DMS 273 (cell line): ENCODE measurements around the gene BCL6B.
A peak's percentile ranks its signal among the peaks of the same experiment; 100 is the strongest.
"Not testable (repeated sequence)": the region's sequence is repeated elsewhere in the genome, so short reads cannot be mapped to it uniquely, and the experiment has no call there.

Experiments used
- DNase-seq: peaks from one replicate; lab custom pipeline; 2025; ENCODE audit not compliant: unreplicated experiment; lab: John Stamatoyannopoulos, UW

The BCL6B gene

GRCh38 chr17:7050583-7050982 lies 27.7 kb downstream of the BCL6B start:
- DNase-seq, result not testable (repeated sequence)

- no peak for DNase-seq
Measured at GRCh38 chr17:7056386-7056785, 33.5 kb downstream of the BCL6B start.

- no peak for DNase-seq
Measured at GRCh38 chr17:7058831-7059447, 36.1 kb downstream of the BCL6B start.

GRCh38 chr17:7060165-7060891 lies 37.5 kb downstream of the BCL6B start:
- DNase-seq, result no peak

- DNase-seq, result peak; percentile 53
Measured at GRCh38 chr17:7063518-7064094, 40.8 kb downstream of the BCL6B start.

GRCh38 chr17:7064261-7064660 lies 41.4 kb downstream of the BCL6B start:
- peak; percentile 74 for DNase-seq

GRCh38 chr17:7067198-7067597 lies 44.3 kb downstream of the BCL6B start:
- DNase-seq, result no peak

- no peak for DNase-seq
Measured at GRCh38 chr17:7068268-7068667, 45.4 kb downstream of the BCL6B start.

GRCh38 chr17:7070712-7071111 lies 47.9 kb downstream of the BCL6B start:
- no peak for DNase-seq

GRCh38 chr17:7072406-7072805 lies 49.6 kb downstream of the BCL6B start:
- DNase-seq, result no peak

GRCh38 chr17:7074931-7075330 lies 52.1 kb downstream of the BCL6B start:
- no peak for DNase-seq

- no peak for DNase-seq
Measured at GRCh38 chr17:7077911-7078546, 55.2 kb downstream of the BCL6B start.

- no peak for DNase-seq
Measured at GRCh38 chr17:7078711-7079110, 55.9 kb downstream of the BCL6B start.
